Liver (tissue), 9 donors: ENCODE results near the gene FAM241A. TPM values are rescaled to one million over a fixed set of nuclear protein-coding genes. Genes with fewer than 3 reads are reported as not detected.
"Not testable (repeated sequence)": the region's sequence is repeated elsewhere in the genome, so short reads cannot be mapped to it uniquely, and the experiment has no call there.

Experiments
- DNase-seq: peaks from one replicate; pipeline ENCODE4 v3.0.0-alpha.2; 2017; ENCODE audit warnings: low spot score
- H3K27ac ChIP-seq, 2 donors: one replicate each; pipeline ENCODE4 v1.7.0; 2013; ENCODE audit warnings: inconsistent platforms in 2 of 2, low read length in 2 of 2, control low read depth in 1 of 2, low read depth in 1 of 2, mild to moderate bottlenecking in 1 of 2
- H3K27me3 ChIP-seq, 4 donors: one replicate each; pipeline versions ENCODE4 v1.6.1 to v1.7.0; 2013; ENCODE audit warnings: low read length in 3 of 4, inconsistent platforms in 1 of 4, mild to moderate bottlenecking in 1 of 4, moderate library complexity in 1 of 4; ENCODE audit not compliant: control insufficient read depth in 4 of 4, insufficient read depth in 4 of 4
- H3K36me3 ChIP-seq, 4 donors: one replicate each; pipeline versions ENCODE4 v1.6.1 to v1.7.0; 2013; ENCODE audit warnings: low read length in 3 of 4, mild to moderate bottlenecking in 3 of 4, low read depth in 1 of 4, moderate library complexity in 1 of 4; ENCODE audit not compliant: control insufficient read depth in 4 of 4, insufficient read depth in 3 of 4
- H3K4me1 ChIP-seq, 4 donors: one replicate each; pipeline versions ENCODE4 v1.6.1 to v1.7.0; 2013; ENCODE audit warnings: low read length in 3 of 4, mild to moderate bottlenecking in 3 of 4, moderate library complexity in 1 of 4; ENCODE audit not compliant: control insufficient read depth in 4 of 4, insufficient read depth in 4 of 4
- H3K4me3 ChIP-seq, 3 donors: one replicate each; pipeline versions ENCODE4 v1.6.1 to v1.7.0; 2013; ENCODE audit warnings: low read length in 3 of 3, control low read depth in 1 of 3, low read depth in 1 of 3, mild to moderate bottlenecking in 1 of 3
- H3K9ac ChIP-seq, 2 donors: one replicate each; pipeline ENCODE4 v1.7.0; 2013; ENCODE audit warnings: low read length in 2 of 2, mild to moderate bottlenecking in 2 of 2, moderate library complexity in 2 of 2, control low read depth in 1 of 2, low read depth in 1 of 2
- H3K9me3 ChIP-seq, 4 donors: one replicate each; pipeline versions ENCODE4 v1.6.1 to v1.7.0; 2013; ENCODE audit warnings: low read length in 3 of 4; ENCODE audit not compliant: control insufficient read depth in 4 of 4
- CTCF ChIP-seq: fragments of 150-350 bp; IDR thresholded peaks from 2 replicates; pipeline ENCODE4 v1.5.1; 2017; ENCODE audit warnings: improper control_type of control experiment, low read depth, low read length; ENCODE audit not compliant: missing input control
- EGR1 ChIP-seq, 2 donors: IDR thresholded peaks; 2 replicates each; pipeline ENCODE4 v1.6.1; 2016 to 2018; ENCODE audit warnings: antibody characterized with exemption in 2 of 2, low read depth in 2 of 2
- FOXA1 ChIP-seq: IDR thresholded peaks from 2 replicates; pipeline ENCODE4 v1.6.1; 2016; ENCODE audit warnings: antibody characterized with exemption
- FOXA2 ChIP-seq: IDR thresholded peaks from 2 replicates; pipeline ENCODE4 v1.6.1; 2016; ENCODE audit warnings: antibody characterized with exemption
- HNF4A ChIP-seq, 2 donors: conservative IDR thresholded peaks; 2 replicates each; pipeline ENCODE4 v1.6.1; 2016; ENCODE audit warnings: antibody characterized with exemption in 2 of 2, mild to moderate bottlenecking in 2 of 2
- HNF4G ChIP-seq: IDR thresholded peaks from 2 replicates; pipeline ENCODE4 v1.6.1; 2016; ENCODE audit warnings: antibody characterized with exemption
- MAX ChIP-seq: IDR thresholded peaks from 2 replicates; pipeline ENCODE4 v1.6.1; 2016; ENCODE audit warnings: antibody characterized with exemption
- RAD21 ChIP-seq, 2 donors: IDR thresholded peaks; 2 replicates each; pipeline ENCODE4 v1.6.1; 2016; ENCODE audit warnings: antibody characterized with exemption in 2 of 2, mild to moderate bottlenecking in 2 of 2
- RXRA ChIP-seq, 2 donors: IDR thresholded peaks; 2 replicates each; pipeline ENCODE4 v1.6.1; 2017 to 2018; ENCODE audit warnings: antibody characterized with exemption in 2 of 2, mild to moderate bottlenecking in 1 of 2
- TAF1 ChIP-seq: conservative IDR thresholded peaks from 2 replicates; pipeline ENCODE4 v1.6.1; 2016; ENCODE audit warnings: antibody characterized with exemption, mild to moderate bottlenecking
- ZBTB33 ChIP-seq: IDR thresholded peaks from 2 replicates; pipeline ENCODE4 v1.6.1; 2016; ENCODE audit warnings: antibody characterized with exemption
- WGBS: extraction: QIAGEN DNeasy Blood & Tissue Kit; methylation state at CpG from one replicate; pipeline ENCODE4 v1.1.7; 2013; 5-methylcytosine and 5-hydroxymethylcytosine counted together
- polyA plus RNA-seq, 2 donors: library from polyadenylated mRNA; stranded (reverse) in 1 of 2; unstranded in 1 of 2; fragments of 200-250 nt in 1 of 2; fragments of >200 nt in 1 of 2; fragmentation: Nextera tagmentation in 1 of 2; extraction: Ambion mirVana in 1 of 2; gene quantifications; one replicate each; pipeline versions ENCODE4 v1.2.1 to v1.2.3, GENCODE V29; 2013 to 2015
- total RNA-seq, 2 donors: library from RNA; depleted of rRNA; stranded (reverse); fragments of >200 nt; gene quantifications; one replicate each; pipeline ENCODE4 v1.2.3, GENCODE V29; 2014
- donor health status: healthy.
- donor health status: healthy.
- donor health status: healthy.
- donor health status: healthy.
- donor health status: healthy.

Gene FAM241A
- total and polyA plus RNA-seq, 4 donors = 1.1 to 2.3 (median 1.7) TPM

GRCh38 chr4:112203593-112203992 lies 58.3 kb downstream of the FAM241A start:
- Histone ChIP-seq H3K4me1 (no peaks in the 10 kb centered on the region), H3K27ac (no peak overlapping the region), H3K27me3 (no peaks in the 10 kb centered on the region), H3K4me3 (no peak overlapping the region), H3K9ac (no peak overlapping the region), H3K9me3 (no peaks in the 10 kb centered on the region), H3K36me3 (no peaks in the 10 kb centered on the region)
- no peak for DNase-seq
- 42% methylated on average over 1 of the region's 1 CpG for WGBS
- TF ChIP-seq HNF4A (conservative IDR thresholded peaks at IDR 0.05) = peak in 1 of 2 donors; percentile 33
- TF ChIP-seq RXRA (IDR thresholded peaks at IDR 0.05) = no peak

GRCh38 chr4:112206431-112206830 lies 61.2 kb downstream of the FAM241A start:
- no peak for DNase-seq

GRCh38 chr4:112208137-112209095 lies 63.2 kb downstream of the FAM241A start:
- H3K4me3 ChIP-seq, H3K27me3 ChIP-seq, DNase-seq, H3K4me1 ChIP-seq, H3K27ac ChIP-seq, H3K36me3 ChIP-seq, H3K9me3 ChIP-seq, H3K9ac ChIP-seq: not testable (repeated sequence)
- WGBS = 87% methylated on average over 7 of the region's 7 CpGs

More at GRCh38 chr4:112206431-112206830, 61.2 kb downstream of the FAM241A start:
- 75% methylated on average over 2 of the region's 2 CpGs for WGBS
- TF ChIP-seq RXRA (IDR thresholded peaks at IDR 0.05) (no peak), EGR1 (IDR thresholded peaks at IDR 0.05; ENCODE audit: low read depth in 2 of 2) (no peak), TAF1 (no peak), CTCF (no peak), HNF4G (no peak)
- Histone ChIP-seq H3K9me3 (no peaks in the 10 kb centered on the region), H3K36me3 (no peaks in the 10 kb centered on the region), H3K4me1 (no peaks in the 10 kb centered on the region), H3K4me3 (no peak overlapping the region), H3K9ac (no peak overlapping the region), H3K27me3 (no peaks in the 10 kb centered on the region), H3K27ac (no peak overlapping the region)

GRCh38 chr4:112210777-112211176 lies 65.5 kb downstream of the FAM241A start:
- Histone ChIP-seq H3K36me3 (no peaks in the 10 kb centered on the region), H3K4me3 (no peak overlapping the region), H3K9me3 (no peaks in the 10 kb centered on the region), H3K27ac (no peak overlapping the region), H3K27me3 (no peaks in the 10 kb centered on the region), H3K9ac (no peak overlapping the region), H3K4me1 (no peaks in the 10 kb centered on the region)
- DNase-seq = no peak
- WGBS = 84% methylated on average over 1 of the region's 1 CpG
- TF ChIP-seq RXRA (IDR thresholded peaks at IDR 0.05) (no peak), CTCF (no peak), FOXA2 (no peak), MAX (no peak), RAD21 (IDR thresholded peaks at IDR 0.05) (no peak), EGR1 (IDR thresholded peaks at IDR 0.05; ENCODE audit: low read depth in 2 of 2) (no peak), TAF1 (no peak), ZBTB33 (no peak), FOXA1 (no peak)
